ENCODE results near the gene CAMK4. TPM values are rescaled to one million over a fixed set of nuclear protein-coding genes. Genes with fewer than 3 reads are reported as not detected.

CAMK4 gene
- total RNA-seq, 1 experiment from 2014 or later, result 10.2 TPM

- TF ChIP-seq REST (IDR thresholded peaks at IDR 0.05; ENCODE audit: low read depth) (no peak), FOSL1 (IDR thresholded peaks at IDR 0.05; ENCODE audit: low read depth) (no peak), POLR2AphosphoS5 (IDR thresholded peaks at IDR 0.05; ENCODE audit: low read depth, low read length) (no peak), EZH2 (IDR thresholded peaks at IDR 0.05) (no peak)
Measured at GRCh38 chr5:111514087-111514486, 289.9 kb downstream of the CAMK4 start (continued).

GRCh38 chr5:111517853-111518501, 293.8 kb downstream of the CAMK4 start:
- Histone ChIP-seq H3K27me3 (ENCODE audit: insufficient read depth, low read length) (no peaks in the 10 kb centered on the region), H3K9me2 (ENCODE audit: insufficient read depth) (no peaks in the 10 kb centered on the region), H3K4me2 (ENCODE audit: low read length) (no peak overlapping the region), H3K4me1 (ENCODE audit: control insufficient read depth in 1 of 2, insufficient read depth in 2 of 2, low read length in 2 of 2) (peaks cover 5 to 8% of the 10 kb centered on the region in 2 experiments; a peak in 3 of 4 replicates), H3K27ac (ENCODE audit: low read depth, low read length) (no peak overlapping the region), H4K20me1 (ENCODE audit: insufficient read depth) (no peaks in the 10 kb centered on the region), H3K36me3 (ENCODE audit: control insufficient read depth in 1 of 2, insufficient read depth in 2 of 2, low read length in 2 of 2) (no peaks in the 10 kb centered on the region), H3K4me3 (replicated peaks in 1 of 2; ENCODE audit: low read depth in 1 of 2, low read length in 2 of 2) (no peak overlapping the region), H3K9ac (ENCODE audit: low read length) (no peak overlapping the region), H3K9me3 (ENCODE audit: control insufficient read depth in 1 of 2, insufficient read depth in 1 of 2, low read depth in 1 of 2, low read length in 2 of 2) (no peaks in the 10 kb centered on the region), H3K79me2 (ENCODE audit: insufficient read depth, low read length) (no peaks in the 10 kb centered on the region), H2AFZ (ENCODE audit: low read depth, low read length, poor library complexity, severe bottlenecking) (no peak overlapping the region)
- no TSS peak for BruUV-seq (replicated peaks)
- TF ChIP-seq ELF1 (IDR thresholded peaks at IDR 0.05; ENCODE audit: borderline replicate concordance, low read depth) (no peak), SP1 (IDR thresholded peaks at IDR 0.05; ENCODE audit: low read depth) (no peak), SIN3A (IDR thresholded peaks at IDR 0.05; ENCODE audit: low read depth) (no peak), CBX3 (IDR thresholded peaks at IDR 0.05; ENCODE audit: low read depth) (no peak), ZFX (IDR thresholded peaks at IDR 0.05) (no peak), POLR2A (IDR thresholded peaks at IDR 0.05; ENCODE audit: borderline replicate concordance, extremely low read depth, insufficient read depth, insufficient read length) (no peak), FOSL1 (IDR thresholded peaks at IDR 0.05; ENCODE audit: low read depth) (no peak), REST (IDR thresholded peaks at IDR 0.05; ENCODE audit: low read depth) (no peak), EZH2phosphoT487 (IDR thresholded peaks at IDR 0.05; ENCODE audit: borderline replicate concordance) (no peak), TCF7L2 (IDR thresholded peaks at IDR 0.05; ENCODE audit: borderline replicate concordance, extremely low read depth, insufficient read depth, insufficient read length) (no peak), EGR1 (IDR thresholded peaks at IDR 0.05; ENCODE audit: low read depth) (no peak)
- DNase-seq (ENCODE audit: low read depth, low spot score) (no peak), ATAC-seq (no peak)
- intact Hi-C loops (cut with micrococcal nuclease), result no loop called here
- ChIA-PET RAD21 (ENCODE audit: low non-redundant PET in 1 of 2, low total read pairs in 2 of 2, uncharacterized antibody in 2 of 2, unreplicated experiment in 2 of 2) (no interaction called here), POLR2A (no interaction called here), CTCF (interaction anchor here (1.2 kb wide), 1 partner anchor 13 kb away, joined by 5 read pairs; no protein-coding TSS in a partner anchor)

Measured in HCT116 (cell line).